ENCODE measurements around the gene SOCS7.
A peak's percentile ranks its signal among the peaks of the same experiment; 100 is the strongest.

DNA sequence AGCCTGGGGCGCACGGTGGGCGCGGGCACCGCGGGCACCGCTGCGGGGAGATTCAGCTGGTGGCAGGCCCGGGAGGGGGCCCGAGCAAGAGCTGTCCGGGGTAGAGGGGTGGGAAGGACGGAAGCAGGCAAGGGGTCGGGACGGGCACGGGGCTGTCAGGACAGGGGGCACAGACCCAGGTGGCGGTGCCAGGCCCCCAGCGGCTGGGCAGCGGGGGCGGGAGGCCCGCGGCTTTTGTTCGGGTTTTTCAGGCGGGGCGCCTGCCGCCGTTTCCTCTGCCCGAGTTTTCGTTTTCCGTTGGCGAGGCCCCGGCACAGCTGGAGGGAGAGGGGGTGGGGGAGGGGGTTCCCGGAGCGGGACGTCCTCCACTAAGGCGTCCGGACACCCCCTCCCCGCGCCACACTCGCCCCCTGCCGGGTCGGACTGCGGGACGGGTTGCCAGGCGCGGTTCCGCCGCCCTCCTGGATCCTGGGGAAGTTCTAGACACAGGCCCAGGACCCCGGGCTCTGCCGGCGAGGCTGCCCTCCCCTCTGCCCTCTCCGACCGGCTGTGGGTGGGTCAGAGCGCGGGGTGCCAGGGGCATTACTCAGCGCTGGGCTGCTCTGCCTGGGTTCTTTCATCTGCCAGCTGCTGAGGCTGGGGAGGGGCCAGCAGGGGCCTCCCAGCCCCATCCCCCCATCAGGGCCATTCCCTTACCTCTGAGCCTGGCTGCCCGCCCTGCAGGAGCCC, 77.2 kb downstream of the SOCS7 start:
- TF ChIP-seq, protein P1, sequence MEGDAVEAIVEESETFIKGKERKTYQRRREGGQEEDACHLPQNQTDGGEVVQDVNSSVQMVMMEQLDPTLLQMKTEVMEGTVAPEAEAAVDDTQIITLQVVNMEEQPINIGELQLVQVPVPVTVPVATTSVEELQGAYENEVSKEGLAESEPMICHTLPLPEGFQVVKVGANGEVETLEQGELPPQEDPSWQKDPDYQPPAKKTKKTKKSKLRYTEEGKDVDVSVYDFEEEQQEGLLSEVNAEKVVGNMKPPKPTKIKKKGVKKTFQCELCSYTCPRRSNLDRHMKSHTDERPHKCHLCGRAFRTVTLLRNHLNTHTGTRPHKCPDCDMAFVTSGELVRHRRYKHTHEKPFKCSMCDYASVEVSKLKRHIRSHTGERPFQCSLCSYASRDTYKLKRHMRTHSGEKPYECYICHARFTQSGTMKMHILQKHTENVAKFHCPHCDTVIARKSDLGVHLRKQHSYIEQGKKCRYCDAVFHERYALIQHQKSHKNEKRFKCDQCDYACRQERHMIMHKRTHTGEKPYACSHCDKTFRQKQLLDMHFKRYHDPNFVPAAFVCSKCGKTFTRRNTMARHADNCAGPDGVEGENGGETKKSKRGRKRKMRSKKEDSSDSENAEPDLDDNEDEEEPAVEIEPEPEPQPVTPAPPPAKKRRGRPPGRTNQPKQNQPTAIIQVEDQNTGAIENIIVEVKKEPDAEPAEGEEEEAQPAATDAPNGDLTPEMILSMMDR (IDR thresholded peaks at IDR 0.05; ENCODE audit: low read depth, low read length, poor library complexity, severe bottlenecking): no peak
- TF ChIP-seq EZH2phosphoT487 (IDR thresholded peaks at IDR 0.05; ENCODE audit: borderline replicate concordance, low read length): peak; percentile 97
